Endodermal cell (in vitro differentiated cells): ENCODE results near the gene ZFYVE1. TPM values are rescaled to one million over a fixed set of nuclear protein-coding genes. Genes with fewer than 3 reads are reported as not detected.

Source experiments
- DNase-seq: peaks from one replicate; pipeline ENCODE4 v3.0.0-alpha.2; 2017
- H3K27ac ChIP-seq: 2 replicates; pipeline ENCODE4 v1.5.1; 2013; ENCODE audit warnings: mild to moderate bottlenecking, low read depth, low read length, moderate library complexity
- H3K27me3 ChIP-seq: 2 replicates; pipeline ENCODE4 v1.6.1; 2013; ENCODE audit warnings: mild to moderate bottlenecking, low read length, moderate library complexity; ENCODE audit not compliant: insufficient read depth, control insufficient read depth, poor library complexity, severe bottlenecking
- H3K36me3 ChIP-seq: 2 replicates; pipeline ENCODE4 v1.7.0; 2013; ENCODE audit warnings: mild to moderate bottlenecking, low read length, moderate library complexity; ENCODE audit not compliant: control insufficient read depth, insufficient read depth
- H3K4me1 ChIP-seq: one replicate; pipeline ENCODE4 v1.7.0; 2013; ENCODE audit warnings: low read length; ENCODE audit not compliant: control insufficient read depth, insufficient read depth
- H3K4me3 ChIP-seq: 2 replicates; pipeline ENCODE4 v1.5.1; 2013; ENCODE audit warnings: mild to moderate bottlenecking, low read length, moderate library complexity
- H3K9ac ChIP-seq: 2 replicates; pipeline ENCODE4 v1.6.1; 2013; ENCODE audit warnings: mild to moderate bottlenecking, low read length, moderate library complexity; ENCODE audit not compliant: poor library complexity, severe bottlenecking; ENCODE audit errors: extremely low read depth
- H3K9me3 ChIP-seq: 2 replicates; pipeline ENCODE4 v1.6.1; 2013; ENCODE audit warnings: mild to moderate bottlenecking, low read length, moderate library complexity; ENCODE audit not compliant: control insufficient read depth
- H3K27ac Mint-ChIP-seq: 2 replicates; pipeline ENCODE4 v1.8.0; 2020; ENCODE audit warnings: mixed read lengths
- H3K27me3 Mint-ChIP-seq: 2 replicates; pipeline ENCODE4 v1.8.0; 2021; ENCODE audit warnings: mild to moderate bottlenecking, mixed read lengths; ENCODE audit not compliant: insufficient read depth
- H3K36me3 Mint-ChIP-seq: 2 replicates; pipeline ENCODE4 v1.8.0; 2020; ENCODE audit warnings: low read depth, mixed read lengths
- H3K4me1 Mint-ChIP-seq: 2 replicates; pipeline ENCODE4 v1.8.0; 2020; ENCODE audit warnings: mixed read lengths
- H3K4me3 Mint-ChIP-seq: 2 replicates; pipeline ENCODE4 v1.8.0; 2020; ENCODE audit warnings: mild to moderate bottlenecking, moderate library complexity, mixed read lengths
- H3K9me3 Mint-ChIP-seq: 2 replicates; pipeline ENCODE4 v1.8.0; 2020; ENCODE audit warnings: mild to moderate bottlenecking, mixed read lengths
- CTCF ChIP-seq: fragments of 200-600 bp; sonication (generic); conservative IDR thresholded peaks from 2 replicates; pipeline ENCODE4 v1.5.0; 2021; ENCODE audit warnings: antibody characterized with exemption, mild to moderate bottlenecking
- whole genome bisulfite sequencing, 2 experiments: methylation state at CpG; one replicate each; pipeline versions ENCODE4 v1.1.5 to v1.1.7; 2013; ENCODE audit warnings: missing lambda C conversion rate in 2 of 2, mixed read lengths in 1 of 2; ENCODE audit not compliant: insufficient coverage in 1 of 2, insufficient read length in 1 of 2; 5-methylcytosine and 5-hydroxymethylcytosine counted together
- total RNA-seq, 2 donors: library from RNA; stranded (reverse); fragmentation: NEBNext Ultra II Directional in 1 of 2; extraction: Animal tissue kit (Norgen Biotek cat#: 25700) in 1 of 2; gene quantifications; 2 replicates in 1 of 2; 3 replicates in 1 of 2; pipeline ENCODE4 v1.2.1, GENCODE V29; 2021

Gene ZFYVE1
- total RNA-seq, 2 donors from 2014 or later: 11.6 to 16.6 TPM

DNA sequence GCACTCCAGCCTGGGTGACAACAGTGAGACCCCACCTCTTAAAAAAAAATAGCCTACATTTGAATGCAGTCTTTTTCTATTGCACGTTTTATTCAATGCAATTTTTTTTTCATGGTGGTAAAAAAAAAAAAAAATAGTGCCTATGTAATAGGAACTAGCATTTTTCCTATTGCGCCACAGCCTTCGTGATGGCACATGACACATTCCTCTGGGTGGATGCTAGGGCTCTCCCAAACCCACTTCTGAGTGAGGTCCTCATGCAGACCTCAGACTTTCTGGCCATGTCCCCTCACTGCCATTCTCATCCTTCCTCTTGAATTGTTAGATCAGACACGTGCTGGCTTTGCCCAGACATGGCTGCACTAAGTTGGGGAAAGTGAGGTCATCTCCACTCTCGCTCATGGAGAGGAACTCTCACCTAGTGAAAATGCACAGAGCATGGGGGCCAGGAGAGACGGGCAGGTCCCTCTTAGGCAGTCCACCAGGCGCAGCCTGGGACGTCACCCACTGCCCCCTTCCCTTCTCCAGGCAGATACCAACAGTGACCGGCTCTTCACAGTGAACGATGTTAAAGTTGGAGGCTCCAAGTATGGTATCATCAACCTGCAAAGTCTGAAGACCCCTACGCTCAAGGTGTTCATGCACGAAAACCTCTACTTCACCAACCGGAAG lies 81.4 kb downstream of the ZFYVE1 start:
- peaks cover 44% of the 10 kb centered on the region for H3K36me3 Mint-ChIP-seq
- 95 to 100% methylated on average over 4 to 13 of the region's 13 CpGs for WGBS, 2 experiments
- no peak overlapping the region for H3K27ac Mint-ChIP-seq
- H3K4me3 Mint-ChIP-seq: no peak overlapping the region
- no peak overlapping the region for H3K9ac ChIP-seq
- TF ChIP-seq CTCF: no peak
- no peaks in the 10 kb centered on the region for H3K4me1 ChIP-seq
- H3K36me3 ChIP-seq: peaks cover 34% of the 10 kb centered on the region
- DNase-seq: no peak
- no peak overlapping the region for H3K4me3 ChIP-seq
- no peaks in the 10 kb centered on the region for H3K27me3 Mint-ChIP-seq
- H3K27ac ChIP-seq: no peak overlapping the region
- H3K4me1 Mint-ChIP-seq: no peaks in the 10 kb centered on the region
- H3K9me3 ChIP-seq: no peaks in the 10 kb centered on the region
- H3K9me3 Mint-ChIP-seq: no peaks in the 10 kb centered on the region
- H3K27me3 ChIP-seq: no peaks in the 10 kb centered on the region

DNA sequence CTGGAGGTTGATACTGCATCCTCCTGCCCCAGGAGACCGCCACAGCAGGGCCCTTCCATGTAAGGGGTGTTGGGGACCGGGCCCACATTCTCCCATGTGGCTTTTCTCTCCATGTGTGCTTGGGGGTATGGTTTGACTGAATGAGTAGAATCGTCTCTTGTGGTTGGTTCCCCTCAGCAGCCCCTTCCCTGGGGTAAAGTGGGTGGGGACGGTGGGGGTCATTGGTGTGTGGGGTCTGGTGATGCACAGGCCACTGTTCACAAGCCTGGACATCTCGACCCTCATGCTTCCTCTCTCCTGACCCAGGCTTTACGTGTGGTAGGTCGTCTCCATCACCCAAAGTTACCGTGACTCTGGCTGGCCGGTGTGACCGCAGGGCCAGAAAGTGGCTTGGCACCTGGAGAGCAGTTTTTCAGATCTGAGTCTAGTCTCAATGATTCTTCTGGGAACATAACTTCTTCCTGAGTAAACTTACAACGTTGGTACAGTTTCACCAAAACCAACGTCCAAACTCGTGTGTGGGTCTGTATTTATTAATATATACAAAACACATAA lies 83.0 kb downstream of the ZFYVE1 start:
- no peak overlapping the region for H3K9ac ChIP-seq
- H3K27ac Mint-ChIP-seq: no peak overlapping the region
- no peak for DNase-seq

DNA sequence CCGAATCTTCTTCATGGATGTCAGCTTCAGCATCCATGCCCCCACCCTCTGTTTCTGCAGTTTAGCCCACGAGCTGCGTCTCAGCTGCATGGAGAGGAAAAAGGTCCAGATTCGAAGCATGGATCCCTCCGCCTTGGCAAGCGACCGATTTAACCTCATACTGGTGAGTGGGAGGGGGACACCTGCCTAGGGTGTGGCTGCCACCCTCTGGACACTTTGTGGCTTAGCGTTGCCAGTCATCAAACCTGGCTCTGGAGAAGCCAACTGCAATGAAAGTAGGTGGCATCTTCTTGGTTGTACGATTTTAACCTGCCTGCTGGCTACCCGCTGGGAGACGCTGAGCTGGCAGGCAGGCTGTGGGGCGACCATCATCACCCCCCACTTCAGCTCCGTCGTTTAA lies 84.0 kb downstream of the ZFYVE1 start:
- Histone ChIP-seq H3K9ac (no peak overlapping the region), H3K36me3 (peaks cover 38% of the 10 kb centered on the region), H3K9me3 (no peaks in the 10 kb centered on the region), H3K4me1 (no peaks in the 10 kb centered on the region), H3K27ac (no peak overlapping the region), H3K27me3 (no peaks in the 10 kb centered on the region), H3K4me3 (no peak overlapping the region)
- TF ChIP-seq CTCF: peak; percentile 47
- H3K27me3 Mint-ChIP-seq: no peaks in the 10 kb centered on the region
- no peak overlapping the region for H3K27ac Mint-ChIP-seq
- H3K36me3 Mint-ChIP-seq: peaks cover 55% of the 10 kb centered on the region
- no peak for DNase-seq
- H3K4me3 Mint-ChIP-seq: no peak overlapping the region
- H3K4me1 Mint-ChIP-seq: no peaks in the 10 kb centered on the region
- no peaks in the 10 kb centered on the region for H3K9me3 Mint-ChIP-seq
- 92 to 94% methylated on average over 9 to 14 of the region's 14 CpGs for WGBS, 2 experiments

More for the DNA sequence above, 83.0 kb downstream of the ZFYVE1 start:
- no peaks in the 10 kb centered on the region for H3K4me1 Mint-ChIP-seq
- 92 to 100% methylated on average over 6 to 11 of the region's 13 CpGs for WGBS, 2 experiments
- no peak overlapping the region for H3K4me3 Mint-ChIP-seq
- Histone ChIP-seq H3K27ac (no peak overlapping the region), H3K4me1 (no peaks in the 10 kb centered on the region), H3K27me3 (no peaks in the 10 kb centered on the region), H3K36me3 (peaks cover 33% of the 10 kb centered on the region), H3K9me3 (no peaks in the 10 kb centered on the region), H3K4me3 (no peak overlapping the region)
- peaks cover 51% of the 10 kb centered on the region for H3K36me3 Mint-ChIP-seq
- H3K27me3 Mint-ChIP-seq: no peaks in the 10 kb centered on the region
- no peaks in the 10 kb centered on the region for H3K9me3 Mint-ChIP-seq
- TF ChIP-seq CTCF: no peak
